OCI-LY3 (cell line): Measurements from ENCODE around the gene CEP250.

Source experiments
- CTCF ChIP-seq: fragments of 200-600, 300-600 bp; sonication (generic); IDR thresholded peaks from 2 replicates; pipeline ENCODE4 v1.5.1; 2014; ENCODE audit warnings: antibody characterized with exemption, low read length, low read depth
- EZH2phosphoT487 ChIP-seq: fragments of 200-600 bp; shearing (Covaris generic); IDR thresholded peaks from 2 replicates; pipeline ENCODE4 v1.6.1; 2018; ENCODE audit warnings: antibody characterized with exemption, mixed run types, low read depth

DNA sequence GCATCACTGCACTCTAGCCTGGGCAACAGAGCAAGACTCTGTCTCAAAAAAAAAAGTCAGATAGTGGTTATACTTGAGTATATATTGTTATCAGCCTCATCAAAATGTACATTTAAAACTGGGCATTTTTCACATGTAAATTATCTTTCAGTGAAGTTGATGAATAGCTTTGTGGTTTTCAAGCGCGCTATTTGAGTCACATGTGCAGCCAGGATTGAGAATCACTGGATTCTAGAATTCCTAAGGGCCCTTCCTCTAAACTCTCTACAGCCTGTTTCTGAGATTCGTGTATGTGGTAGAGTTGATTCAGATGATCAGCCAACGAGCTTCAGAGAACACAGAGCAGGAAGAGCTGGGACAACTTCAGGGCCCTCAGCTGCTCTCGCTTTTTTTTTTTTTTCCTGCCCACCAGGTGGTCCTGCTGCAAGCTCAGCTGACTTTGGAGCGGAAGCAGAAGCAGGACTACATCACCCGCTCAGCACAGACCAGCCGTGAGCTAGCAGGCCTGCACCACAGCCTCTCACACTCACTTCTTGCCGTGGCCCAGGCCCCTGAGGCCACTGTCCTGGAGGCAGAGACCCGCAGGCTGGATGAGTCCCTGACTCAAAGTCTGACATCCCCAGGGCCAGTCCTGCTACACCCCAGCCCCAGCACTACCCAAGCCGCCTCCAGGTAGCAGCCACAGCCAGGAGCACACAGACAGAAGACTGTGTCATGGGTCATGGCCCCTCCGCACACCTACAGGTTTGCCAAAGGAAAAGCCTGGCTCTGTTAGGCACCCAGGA is 55.7 kb downstream of the CEP250 start:
- TF ChIP-seq CTCF: no peak
- TF ChIP-seq EZH2phosphoT487: no peak
